NAMALWA (cell line): ENCODE results near the gene OR52E2.
"Not testable (repeated sequence)": the region's sequence is repeated elsewhere in the genome, so short reads cannot be mapped to it uniquely, and the experiment has no call there.

ENCODE experiments used
- DNase-seq: peaks from one replicate; pipeline ENCODE4 v3.0.0-alpha.2; 2015; ENCODE audit warnings: low spot score

OR52E2 gene

DNA sequence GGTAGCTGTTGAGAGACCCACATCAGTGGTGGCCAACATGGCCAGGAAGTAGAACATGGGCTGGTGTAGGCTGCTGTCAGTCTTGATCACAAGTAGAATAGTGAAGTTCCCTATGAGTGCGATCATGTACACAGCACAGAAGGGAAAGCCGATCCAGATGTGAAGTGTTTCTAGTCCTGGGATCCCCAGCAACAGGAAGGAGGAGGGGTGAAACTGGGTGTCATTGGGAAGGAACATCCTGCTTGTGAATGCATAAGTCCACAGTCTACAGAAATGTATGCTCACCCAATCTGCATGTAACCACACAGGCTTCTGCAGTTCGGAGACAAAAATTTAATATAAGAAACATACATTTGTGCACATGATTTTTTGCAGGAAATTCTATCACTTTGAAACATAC, at the start of gene OR52E2:
OR52E2 (minus strand) TSS at position 237 of the 400 bp plus-strand sequence; CDS start at position 237, 0 bp downstream.
- DNase-seq, result no peak

DNA sequence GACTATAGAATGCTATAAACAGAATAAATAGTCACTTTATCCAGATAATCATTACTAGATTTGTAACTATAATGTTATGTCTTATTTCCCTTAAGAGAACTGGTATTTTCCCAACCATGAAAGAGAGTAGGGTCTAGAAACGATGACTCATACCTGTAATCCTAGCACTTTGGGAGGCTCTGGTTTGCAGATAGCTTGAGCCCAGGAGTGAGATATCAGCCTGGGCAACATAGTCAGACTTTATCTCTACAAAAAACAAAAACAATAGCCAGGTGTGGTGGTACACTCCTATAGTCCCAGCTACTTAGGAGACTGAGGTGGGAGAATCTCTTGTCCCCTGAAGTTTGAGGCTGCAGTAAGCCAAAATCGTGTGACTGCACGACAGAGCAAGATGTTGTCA, 47.9 kb upstream of the OR52E2 start:
- DNase-seq, result no peak

DNA sequence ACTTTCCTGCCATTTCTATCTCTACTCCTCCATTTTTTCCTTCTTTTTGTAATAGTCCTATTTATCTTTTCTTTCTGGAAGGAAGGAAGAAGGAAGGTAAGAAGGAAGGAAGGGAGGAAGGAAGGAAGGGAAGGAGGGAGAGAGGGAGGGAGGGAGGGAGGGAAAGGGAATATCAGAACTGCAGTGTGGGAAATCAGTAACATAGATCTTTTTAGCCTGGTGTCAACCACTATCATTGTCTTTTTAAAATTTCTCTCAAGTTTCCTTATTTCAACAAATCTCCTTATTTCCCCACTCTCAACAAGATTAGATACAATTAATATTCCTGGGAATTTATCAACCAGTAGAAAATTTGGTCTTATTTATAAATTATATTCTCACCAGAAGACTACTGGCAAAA, 43.6 kb upstream of the OR52E2 start:
- DNase-seq, result no peak

- DNase-seq, result no peak
Observed at GRCh38 chr11:5102246-5102645, 42.8 kb upstream of the OR52E2 start.

GRCh38 chr11:5096011-5096410, 36.6 kb upstream of the OR52E2 start:
- DNase-seq, result no peak

- DNase-seq, result no peak
Observed at GRCh38 chr11:5092821-5093585, 33.6 kb upstream of the OR52E2 start.

- no peak for DNase-seq
Observed at GRCh38 chr11:5090668-5091067, 31.2 kb upstream of the OR52E2 start.

GRCh38 chr11:5088556-5088955, 29.1 kb upstream of the OR52E2 start:
- no peak for DNase-seq

GRCh38 chr11:5083602-5084001, 24.2 kb upstream of the OR52E2 start:
- DNase-seq, result no peak

DNA sequence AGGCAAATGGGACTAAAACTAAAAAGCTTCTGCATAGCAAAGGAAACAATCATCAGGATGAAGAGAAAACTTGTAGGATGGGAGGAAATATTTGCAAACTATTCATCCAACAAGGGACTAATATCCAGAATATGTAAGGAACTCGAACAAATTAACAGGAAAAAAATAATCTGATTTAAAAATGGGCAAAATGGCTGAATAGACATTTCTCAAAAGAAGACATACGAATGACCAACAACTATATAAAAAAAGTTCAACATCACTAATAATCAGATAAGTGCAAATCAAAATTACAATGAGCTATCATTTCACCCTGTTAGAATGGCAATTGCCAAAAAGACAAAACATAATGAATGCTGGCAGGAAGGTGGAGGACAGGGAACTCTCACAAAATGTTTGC, 22.0 kb upstream of the OR52E2 start:
- DNase-seq, result no peak

- no peak for DNase-seq
Observed at GRCh38 chr11:5071799-5072198, 12.4 kb upstream of the OR52E2 start.

- no peak for DNase-seq
Observed at GRCh38 chr11:5069272-5069671, 9.8 kb upstream of the OR52E2 start, which contains the start of gene OR52E1. Gene OR52E1, plus strand, starts transcription at chr11:5069572.

DNA sequence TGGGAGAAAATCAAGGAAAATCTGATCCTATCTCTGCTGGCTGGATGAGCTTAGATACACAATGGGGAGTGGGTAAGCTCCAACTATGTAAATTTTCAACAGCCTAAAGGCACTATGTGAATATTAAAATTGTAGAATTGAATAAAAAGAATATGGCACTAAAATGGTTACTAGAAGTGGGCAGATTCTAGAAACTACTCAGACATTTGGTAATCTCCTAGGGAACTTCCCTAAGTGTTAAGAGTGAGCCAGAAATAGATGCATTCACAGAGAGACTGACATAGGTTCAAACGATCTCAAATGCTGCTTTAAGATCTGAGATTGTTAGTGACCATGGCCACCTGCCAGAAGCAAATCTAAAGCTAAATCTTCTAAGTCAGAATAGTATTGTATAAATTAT, 5.6 kb upstream of the OR52E2 start:
- DNase-seq, result no peak

DNA sequence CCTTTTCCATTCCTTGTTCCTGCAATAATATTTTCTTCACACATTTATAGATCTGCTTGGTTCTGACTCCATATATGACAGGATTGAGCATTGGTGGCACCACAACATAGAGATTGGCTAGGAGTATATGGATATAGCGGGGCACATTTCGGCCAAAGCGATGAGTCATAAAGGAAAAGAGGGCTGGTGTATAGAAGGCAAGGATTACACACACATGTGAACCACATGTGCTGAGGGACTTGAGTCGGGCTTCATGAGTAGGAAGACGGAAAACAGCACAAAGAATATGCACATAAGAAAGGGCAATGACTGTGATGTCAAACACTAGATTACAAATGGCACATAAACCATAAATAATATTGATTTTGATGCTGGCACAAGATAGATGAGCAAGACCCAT, 748 bp downstream of the OR52E2 start:
- DNase-seq, result not testable (repeated sequence)

GRCh38 chr11:5046754-5047330, 12.6 kb downstream of the OR52E2 start:
- no peak for DNase-seq

GRCh38 chr11:5046226-5046625, 13.2 kb downstream of the OR52E2 start, which contains the start of gene OR52J3:
Gene OR52J3, plus strand, starts transcription at chr11:5046526. Its CDS starts 0 bp downstream, at chr11:5046526.
- DNase-seq, result no peak

GRCh38 chr11:5043380-5043779, 16.0 kb downstream of the OR52E2 start:
- no peak for DNase-seq

DNA sequence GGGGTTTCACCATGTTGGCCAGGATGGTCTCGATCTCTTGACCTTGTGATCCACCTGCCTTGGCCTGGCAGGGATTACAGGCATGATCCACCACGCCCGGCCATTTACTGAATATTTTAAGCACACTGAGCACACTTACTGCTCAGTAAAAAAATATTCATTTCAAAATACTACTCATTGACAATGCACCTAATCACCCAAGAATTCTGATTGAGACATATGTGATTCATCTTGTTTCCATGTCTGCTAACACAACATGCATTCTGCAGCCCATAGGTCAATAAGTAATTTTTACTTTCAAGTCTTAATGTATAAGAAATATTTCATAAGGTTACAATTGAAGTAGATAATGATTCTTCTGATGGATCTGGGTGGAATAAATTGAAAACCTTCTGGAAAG, 17.3 kb downstream of the OR52E2 start:
- no peak for DNase-seq

- DNase-seq, result no peak
Observed at GRCh38 chr11:5040876-5041275, 18.6 kb downstream of the OR52E2 start.

GRCh38 chr11:5038341-5038740, 21.1 kb downstream of the OR52E2 start:
- DNase-seq, result no peak

- no peak for DNase-seq
Observed at GRCh38 chr11:5037926-5038325, 21.5 kb downstream of the OR52E2 start.

- DNase-seq, result no peak
Observed at GRCh38 chr11:5036669-5037068, 22.8 kb downstream of the OR52E2 start.

DNA sequence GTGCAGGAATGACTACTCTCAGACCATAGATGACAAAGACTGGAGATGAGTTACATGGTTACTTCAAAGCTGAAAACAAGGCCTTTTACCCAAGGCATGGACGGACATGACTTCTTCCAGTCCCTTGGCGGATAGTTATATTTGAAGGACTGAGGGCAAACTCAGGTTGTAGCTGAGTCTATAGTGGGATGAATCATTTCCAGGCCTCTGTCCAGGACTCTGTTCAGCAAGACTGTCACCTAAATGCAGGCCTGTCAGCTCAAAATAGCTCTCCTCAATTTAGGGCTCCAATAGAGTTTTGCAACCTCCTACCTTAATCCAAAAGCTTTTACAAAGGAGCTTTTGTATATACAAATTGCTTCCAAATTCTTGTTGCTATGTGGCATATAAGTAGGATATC, 37.4 kb downstream of the OR52E2 start:
- no peak for DNase-seq

GRCh38 chr11:5013012-5013411, 46.4 kb downstream of the OR52E2 start:
- no peak for DNase-seq
